Measurements from ENCODE around the gene CASS4.

Gene CASS4

GRCh38 chr20:56506103-56506502, 94.0 kb downstream of the CASS4 start:
- H3K4me1 ChIP-seq: no peaks in the 10 kb centered on the region
- TF ChIP-seq CTCF (IDR thresholded peaks at IDR 0.05): no peak
- H2AFZ ChIP-seq: no peak overlapping the region

More at GRCh38 chr20:56506103-56506502, 94.0 kb downstream of the CASS4 start:
- Histone ChIP-seq H3K9ac (no peak overlapping the region), H3K27ac (no peak overlapping the region), H3K27me3 (ENCODE audit: control insufficient read depth, insufficient read depth, low read length) (no peaks in the 10 kb centered on the region), H3K36me3 (ENCODE audit: control insufficient read depth, insufficient read depth, low read length) (no peaks in the 10 kb centered on the region), H3K9me3 (ENCODE audit: control insufficient read depth, low read length) (no peaks in the 10 kb centered on the region), H3K4me2 (ENCODE audit: low read length) (no peak overlapping the region), H3K4me3 (ENCODE audit: low read depth, low read length) (no peak overlapping the region), H3K79me2 (peaks cover 9% of the 10 kb centered on the region)
